ENCODE data around the gene KCNA2.
A peak's percentile ranks its signal among the peaks of the same experiment; 100 is the strongest.

KCNA2 gene

DNA sequence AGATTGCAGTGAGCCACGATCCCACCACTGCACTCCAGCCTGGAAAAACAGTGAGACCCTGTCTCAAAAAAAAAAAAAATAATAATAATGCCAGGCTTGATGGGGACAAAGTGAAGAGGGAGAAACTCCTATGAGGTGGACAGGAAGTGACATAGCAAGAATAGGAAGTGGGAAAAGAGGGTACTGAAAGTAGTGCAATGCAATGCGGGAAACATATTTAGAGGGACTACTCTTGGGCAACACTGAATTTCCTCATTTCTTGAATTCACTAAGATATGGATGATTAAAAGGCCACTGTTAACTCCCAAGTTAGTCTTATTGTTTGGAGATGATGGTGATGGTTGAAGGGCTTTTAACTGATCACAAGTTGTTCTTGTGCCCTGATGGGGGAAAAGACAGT lies 21.6 kb upstream of the KCNA2 start:
- TF ChIP-seq, protein P1, sequence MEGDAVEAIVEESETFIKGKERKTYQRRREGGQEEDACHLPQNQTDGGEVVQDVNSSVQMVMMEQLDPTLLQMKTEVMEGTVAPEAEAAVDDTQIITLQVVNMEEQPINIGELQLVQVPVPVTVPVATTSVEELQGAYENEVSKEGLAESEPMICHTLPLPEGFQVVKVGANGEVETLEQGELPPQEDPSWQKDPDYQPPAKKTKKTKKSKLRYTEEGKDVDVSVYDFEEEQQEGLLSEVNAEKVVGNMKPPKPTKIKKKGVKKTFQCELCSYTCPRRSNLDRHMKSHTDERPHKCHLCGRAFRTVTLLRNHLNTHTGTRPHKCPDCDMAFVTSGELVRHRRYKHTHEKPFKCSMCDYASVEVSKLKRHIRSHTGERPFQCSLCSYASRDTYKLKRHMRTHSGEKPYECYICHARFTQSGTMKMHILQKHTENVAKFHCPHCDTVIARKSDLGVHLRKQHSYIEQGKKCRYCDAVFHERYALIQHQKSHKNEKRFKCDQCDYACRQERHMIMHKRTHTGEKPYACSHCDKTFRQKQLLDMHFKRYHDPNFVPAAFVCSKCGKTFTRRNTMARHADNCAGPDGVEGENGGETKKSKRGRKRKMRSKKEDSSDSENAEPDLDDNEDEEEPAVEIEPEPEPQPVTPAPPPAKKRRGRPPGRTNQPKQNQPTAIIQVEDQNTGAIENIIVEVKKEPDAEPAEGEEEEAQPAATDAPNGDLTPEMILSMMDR (IDR thresholded peaks at IDR 0.05; ENCODE audit: extremely low read depth, missing control alignments): no peak
- DNase-seq (ENCODE audit: low spot score): no peak

DNA sequence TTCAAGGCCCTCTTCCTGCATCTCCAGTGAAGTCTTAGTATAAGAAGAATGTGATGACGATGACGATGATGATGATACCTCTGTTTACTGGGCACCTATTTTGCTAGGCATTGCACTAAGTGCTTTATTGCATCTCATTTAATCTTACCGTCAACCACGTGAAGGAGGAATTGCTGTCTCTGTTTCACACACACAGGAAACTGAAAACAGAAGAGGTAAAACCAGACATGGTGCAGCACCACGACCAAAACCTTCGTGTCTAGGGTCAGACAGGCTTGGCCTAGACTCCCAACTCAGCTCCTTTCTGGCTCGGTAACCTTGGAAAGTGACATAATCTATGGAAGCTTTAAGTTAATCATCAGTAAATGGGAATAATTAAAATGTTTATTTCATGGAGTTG lies 20.7 kb upstream of the KCNA2 start:
- TF ChIP-seq, protein P1 (IDR thresholded peaks at IDR 0.05; ENCODE audit: extremely low read depth, missing control alignments): no peak

DNA sequence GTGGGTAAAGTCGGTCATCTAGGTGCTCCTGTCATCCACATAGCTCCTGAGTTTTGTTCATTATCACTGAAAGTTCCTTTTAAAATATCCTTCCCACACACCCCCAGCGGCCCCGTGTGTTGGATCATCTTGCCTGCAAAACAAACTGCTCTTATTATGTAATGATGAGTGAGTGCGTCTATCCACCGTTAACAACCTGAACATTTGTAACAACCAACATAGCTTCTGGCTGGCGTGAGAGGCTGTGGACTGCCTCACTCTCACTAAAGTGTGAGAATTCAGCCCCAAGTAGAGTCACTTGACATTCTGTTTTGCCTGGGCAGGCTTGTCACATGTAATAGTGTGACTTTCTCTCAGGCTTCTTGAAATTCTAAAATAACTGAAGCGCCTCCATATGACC lies 14.5 kb upstream of the KCNA2 start:
- TF ChIP-seq, protein P1 (IDR thresholded peaks at IDR 0.05; ENCODE audit: extremely low read depth, missing control alignments): no peak
- no peak for DNase-seq (ENCODE audit: low spot score)

More for the DNA sequence above, 20.7 kb upstream of the KCNA2 start:
- DNase-seq (ENCODE audit: low spot score): no peak

DNA sequence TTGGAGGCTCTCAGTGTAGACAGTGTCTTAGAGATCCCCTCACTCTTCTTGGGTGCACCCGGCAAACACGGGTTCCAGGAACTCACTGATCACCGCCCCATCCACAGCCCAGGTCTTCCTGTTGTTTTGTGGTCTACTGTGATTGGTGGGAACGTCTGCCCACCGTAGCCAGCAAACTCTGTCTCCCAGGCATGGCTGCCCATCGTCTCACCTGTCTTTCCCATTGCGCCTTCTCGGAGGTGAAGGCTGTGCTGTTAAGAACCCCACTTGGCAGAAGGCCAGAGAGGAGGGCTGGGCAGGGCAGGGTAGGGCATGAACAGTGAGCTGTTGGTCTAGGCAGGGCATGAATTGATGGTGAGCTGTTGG lies 14.1 kb upstream of the KCNA2 start:
- TF ChIP-seq, protein P1 (IDR thresholded peaks at IDR 0.05; ENCODE audit: extremely low read depth, missing control alignments): no peak
- peak; percentile 10 for DNase-seq (ENCODE audit: low spot score)

DNA sequence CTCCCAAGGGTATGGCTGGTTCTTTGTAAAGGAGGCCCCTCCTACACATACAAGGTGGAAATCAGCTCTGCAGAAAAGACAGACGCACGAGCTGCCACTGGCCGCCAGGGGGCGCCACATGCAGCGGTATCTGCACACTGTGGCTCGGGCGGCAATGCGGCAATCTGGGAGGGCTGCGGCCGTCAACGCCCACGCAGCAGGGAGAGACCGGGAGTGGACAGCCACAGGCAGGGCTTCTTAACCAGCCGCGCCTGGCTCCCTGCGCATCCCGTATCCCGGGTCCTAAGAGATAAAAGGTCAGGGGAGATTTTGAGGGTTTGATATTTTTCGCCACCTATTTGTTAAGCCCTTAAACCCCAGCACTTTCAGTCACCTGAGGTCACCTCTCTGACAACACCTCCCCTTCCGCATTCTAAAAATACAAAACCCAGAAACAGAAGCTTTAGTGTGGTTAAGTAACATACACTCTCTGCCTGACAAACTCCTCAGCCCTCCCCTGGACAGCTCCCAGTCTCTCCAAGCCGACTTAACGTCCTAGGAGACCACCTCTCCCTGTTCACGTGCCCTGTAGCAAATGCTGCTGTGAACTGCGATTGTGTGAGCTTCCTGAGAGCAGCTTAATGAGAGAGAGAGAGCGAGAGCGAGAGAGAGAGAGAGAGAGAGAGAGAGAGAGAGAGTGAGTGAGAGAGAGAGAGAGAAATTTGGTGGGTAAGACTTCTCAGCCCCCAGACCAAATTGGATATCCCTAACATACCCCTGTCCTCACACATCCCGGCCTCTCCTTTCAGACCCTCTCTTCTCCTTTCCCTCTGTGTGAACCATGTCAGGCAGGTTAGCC lies 13.5 kb upstream of the KCNA2 start:
- DNase-seq (ENCODE audit: low spot score): peak; percentile 85
- TF ChIP-seq, protein P1 (IDR thresholded peaks at IDR 0.05; ENCODE audit: extremely low read depth, missing control alignments): peak; percentile 88

DNA sequence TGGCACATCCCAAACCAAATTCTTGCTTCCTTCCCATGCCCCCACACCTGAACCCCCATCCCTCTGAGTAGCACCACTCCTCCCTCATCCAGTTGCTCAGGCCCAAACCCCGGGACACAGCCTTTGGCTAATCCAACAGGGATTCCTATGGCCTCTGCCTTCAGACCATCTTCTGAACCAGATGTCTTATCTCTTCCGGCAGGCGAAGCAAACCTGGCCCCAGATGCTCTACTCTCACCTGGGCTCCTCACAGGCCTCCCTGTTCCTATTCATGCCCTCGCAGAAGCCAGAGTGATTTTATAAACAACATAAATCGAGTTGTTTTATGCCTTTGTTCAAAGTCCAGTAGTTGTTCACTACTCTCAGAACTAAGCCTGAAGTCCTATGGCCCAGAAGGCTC lies 12.5 kb upstream of the KCNA2 start:
- TF ChIP-seq, protein P1 (IDR thresholded peaks at IDR 0.05; ENCODE audit: extremely low read depth, missing control alignments): no peak

DNA sequence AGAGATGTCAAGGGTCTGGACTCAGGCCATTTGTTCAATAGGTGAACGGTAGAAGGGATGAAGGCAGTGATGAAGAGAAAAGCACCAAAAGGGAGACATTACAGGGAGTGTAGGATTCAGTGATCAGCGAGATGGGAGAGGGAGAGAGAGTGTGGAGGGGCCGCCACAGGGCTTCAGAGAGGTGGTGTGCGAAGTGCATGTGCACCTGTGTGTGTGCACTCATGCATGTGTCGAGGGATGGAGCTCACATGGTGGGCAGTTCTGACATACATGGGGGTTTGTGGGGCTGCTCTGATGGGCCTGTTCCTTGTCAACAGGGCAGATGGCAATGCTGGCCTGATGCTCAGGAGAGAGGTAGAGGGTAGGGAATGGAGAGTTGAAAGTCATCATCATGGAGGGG lies 11.4 kb upstream of the KCNA2 start:
- DNase-seq (ENCODE audit: low spot score): no peak
- TF ChIP-seq, protein P1 (IDR thresholded peaks at IDR 0.05; ENCODE audit: extremely low read depth, missing control alignments): no peak

More for the DNA sequence above, 12.5 kb upstream of the KCNA2 start:
- no peak for DNase-seq (ENCODE audit: low spot score)

All from GM20000 (cell line).